ENCODE results near the gene SNX20. TPM values are rescaled to one million over a fixed set of nuclear protein-coding genes. Genes with fewer than 3 reads are reported as not detected.

SNX20 gene
- total RNA-seq, 1 donor from 2014 or later: 2.2 TPM

DNA sequence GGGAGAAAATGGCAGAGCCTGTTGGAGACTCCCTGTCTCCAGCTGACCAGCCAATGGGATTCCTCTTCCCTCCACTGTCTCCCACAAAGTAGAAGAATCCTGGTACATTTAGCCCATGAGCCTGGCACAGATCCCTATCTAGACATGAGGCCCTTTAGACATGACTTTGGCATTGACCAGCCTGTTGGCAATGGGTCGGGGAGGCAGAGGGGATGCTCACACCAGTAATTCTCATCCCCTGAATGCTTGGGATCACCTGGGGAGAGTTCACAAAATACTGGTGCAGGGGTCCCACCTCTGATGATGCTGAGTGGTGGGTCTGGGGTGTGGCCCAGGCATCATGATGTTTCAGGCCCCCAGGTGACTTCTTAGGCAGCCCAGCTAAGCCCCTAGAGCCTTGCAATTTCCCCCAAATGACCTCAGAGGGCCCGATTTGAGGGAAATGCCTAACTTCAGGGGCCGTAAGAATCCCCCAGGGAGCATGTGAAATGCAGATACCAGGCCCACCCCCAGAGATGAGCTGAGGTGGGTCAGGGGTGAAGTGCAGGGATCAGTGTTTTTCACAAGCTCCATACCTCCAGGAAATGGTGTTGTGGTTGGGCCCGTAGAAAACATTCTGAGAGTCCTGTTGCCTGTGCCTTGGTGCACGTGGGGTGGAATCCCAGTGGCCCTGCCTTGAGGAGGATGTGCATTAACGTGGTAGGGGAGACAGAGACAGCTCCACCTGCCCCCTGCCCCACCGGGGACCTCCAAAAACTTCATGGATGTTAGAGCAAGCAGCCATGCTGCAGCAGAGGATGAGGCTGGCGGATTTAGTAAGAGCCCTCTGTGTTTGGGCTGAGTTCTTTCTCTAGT, 42.1 kb downstream of the SNX20 start:
- Histone ChIP-seq H3K27ac (no peak overlapping the region), H3K4me3 (no peak overlapping the region), H3K36me3 (no peaks in the 10 kb centered on the region), H3K4me1 (no peaks in the 10 kb centered on the region), H3K27me3 (no peaks in the 10 kb centered on the region), H3K9me3 (no peaks in the 10 kb centered on the region)
- no peak for DNase-seq (ENCODE audit: extremely low spot score in 2 of 2)
- intact Hi-C loops (cut with DNase I): no loop called here
- TF ChIP-seq POLR2A (IDR thresholded peaks at IDR 0.05): no peak

DNA sequence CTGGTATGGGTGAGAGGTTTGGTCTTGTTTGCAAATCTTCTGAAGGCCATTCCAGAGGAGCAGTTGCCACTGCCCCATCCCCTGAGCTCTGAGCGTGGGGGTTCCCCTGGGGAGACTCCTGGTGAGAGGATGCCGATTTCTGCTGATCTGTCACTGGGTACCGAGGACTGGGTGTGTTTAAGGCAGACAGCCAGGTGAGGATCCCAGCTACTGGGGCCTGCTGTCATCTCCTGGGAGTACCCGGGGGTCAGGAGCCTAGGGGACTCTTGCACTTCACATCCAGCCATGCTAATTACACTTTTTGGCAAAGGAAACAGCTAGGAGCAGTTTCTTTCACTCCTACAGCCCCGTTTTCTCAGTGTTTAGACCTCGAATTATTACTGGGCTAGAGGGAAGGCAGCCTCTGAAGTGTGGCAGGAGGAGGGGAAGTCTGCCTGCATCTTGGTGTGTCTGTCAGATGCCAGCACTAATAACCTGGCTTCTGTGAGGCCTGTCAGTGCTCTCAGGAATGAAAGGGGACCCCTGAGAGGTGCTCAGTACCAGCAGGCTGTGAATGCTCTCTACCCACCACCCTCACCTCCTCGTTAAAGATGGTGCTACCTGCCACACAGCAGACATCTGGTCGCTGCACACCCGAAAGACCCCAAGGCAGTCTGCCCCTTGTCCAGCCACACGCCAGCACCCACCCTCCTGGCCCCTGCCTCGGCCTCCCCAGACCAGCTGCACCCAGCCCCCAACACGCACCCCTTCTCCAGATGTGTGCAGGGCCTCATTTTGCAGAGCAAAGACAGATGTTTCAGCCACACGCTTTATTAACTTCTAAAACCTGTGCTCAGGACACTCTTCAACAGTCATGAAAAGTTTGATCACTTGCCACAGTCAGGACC, 43.2 kb downstream of the SNX20 start:
- H3K36me3 ChIP-seq: no peaks in the 10 kb centered on the region
- no peak overlapping the region for H3K27ac ChIP-seq
- H3K4me3 ChIP-seq: no peak overlapping the region
- H3K4me1 ChIP-seq: no peaks in the 10 kb centered on the region
- TF ChIP-seq POLR2AphosphoS5 (IDR thresholded peaks at IDR 0.05; ENCODE audit: insufficient read depth in 1 of 2, low read depth in 1 of 2): no peak
- TF ChIP-seq CTCF (IDR thresholded peaks at IDR 0.05): no peak
- no peak for TF ChIP-seq POLR2A (IDR thresholded peaks at IDR 0.05)
- no peak for DNase-seq (ENCODE audit: extremely low spot score in 2 of 2)
- H3K27me3 ChIP-seq: no peaks in the 10 kb centered on the region
- intact Hi-C loops (cut with DNase I): no loop called here
- no peaks in the 10 kb centered on the region for H3K9me3 ChIP-seq

GRCh38 chr16:50636753-50637374, 44.2 kb downstream of the SNX20 start:
- Histone ChIP-seq H3K36me3 (no peaks in the 10 kb centered on the region), H3K4me3 (no peak overlapping the region), H3K4me1 (no peaks in the 10 kb centered on the region), H3K27me3 (no peaks in the 10 kb centered on the region), H3K27ac (no peak overlapping the region), H3K9me3 (no peaks in the 10 kb centered on the region)
- intact Hi-C loops (cut with DNase I): no loop called here
- TF ChIP-seq POLR2A (IDR thresholded peaks at IDR 0.05) (no peak), POLR2AphosphoS5 (IDR thresholded peaks at IDR 0.05; ENCODE audit: insufficient read depth in 1 of 2, low read depth in 1 of 2) (no peak), CTCF (IDR thresholded peaks at IDR 0.05) (no peak)
- DNase-seq (ENCODE audit: extremely low spot score in 2 of 2): no peak

DNA sequence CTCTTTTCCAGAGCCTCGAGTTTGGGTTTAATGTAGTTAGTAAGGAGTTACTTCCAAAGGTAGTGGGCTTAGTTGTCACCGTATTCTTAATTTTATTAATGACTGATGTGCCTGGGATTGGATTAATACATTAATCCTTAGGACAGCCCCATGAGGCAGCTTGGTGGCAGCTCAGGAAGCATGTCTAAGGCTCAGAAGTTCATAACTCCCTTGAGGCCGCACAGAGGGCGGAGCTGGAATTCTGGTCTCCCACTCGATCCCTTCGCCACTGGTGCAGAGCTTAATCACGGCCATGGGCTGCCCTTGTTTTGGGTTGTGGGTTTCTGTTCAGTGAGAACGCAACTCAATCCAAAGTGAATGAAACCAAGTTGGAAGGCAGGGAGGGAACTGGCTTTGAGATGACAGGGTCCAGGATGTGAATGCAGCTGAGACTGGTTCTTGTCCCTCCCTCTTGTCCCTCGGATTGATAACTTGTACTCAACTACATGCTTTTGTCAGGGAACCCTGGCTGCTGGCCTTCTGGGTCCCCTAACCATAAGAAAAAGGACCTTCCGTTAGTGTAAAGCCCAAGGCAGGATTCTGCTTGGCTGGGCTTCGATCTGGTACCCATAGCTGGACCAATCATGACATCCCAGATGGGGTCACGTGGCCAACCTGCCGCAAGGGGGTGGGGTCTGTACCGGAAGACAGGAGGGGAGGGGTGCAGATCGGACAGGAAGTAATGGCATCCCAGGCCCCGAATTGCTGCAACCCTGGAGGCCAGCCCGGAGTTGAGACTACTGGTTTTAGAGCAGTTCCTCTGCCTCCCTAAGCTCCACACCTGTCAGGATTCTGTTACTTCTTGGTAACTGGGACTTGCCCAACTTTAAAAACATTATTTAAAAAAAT, 45.4 kb downstream of the SNX20 start:
- no peak for DNase-seq (ENCODE audit: extremely low spot score in 2 of 2)
- Histone ChIP-seq H3K27me3 (no peaks in the 10 kb centered on the region), H3K9me3 (no peaks in the 10 kb centered on the region), H3K4me1 (no peaks in the 10 kb centered on the region), H3K36me3 (no peaks in the 10 kb centered on the region), H3K4me3 (no peak overlapping the region), H3K27ac (no peak overlapping the region)
- TF ChIP-seq CTCF (IDR thresholded peaks at IDR 0.05) (no peak), POLR2AphosphoS5 (IDR thresholded peaks at IDR 0.05; ENCODE audit: insufficient read depth in 1 of 2, low read depth in 1 of 2) (no peak), POLR2A (IDR thresholded peaks at IDR 0.05) (no peak)
- intact Hi-C loops (cut with DNase I): no loop called here
